ENCODE measurements around the gene ANKRD33. TPM values are rescaled to one million over a fixed set of nuclear protein-coding genes. Genes with fewer than 3 reads are reported as not detected.

The ANKRD33 gene
- total RNA-seq, 1 donor from 2014 or later: not detected

GRCh38 chr12:51860986-51861385 is 26.9 kb upstream of the ANKRD33 start:
- DNase-seq (ENCODE audit: low spot score): no peak

GRCh38 chr12:51862947-51863346 is 25.0 kb upstream of the ANKRD33 start:
- no peak for DNase-seq (ENCODE audit: low spot score)

GRCh38 chr12:51863363-51863932 is 24.5 kb upstream of the ANKRD33 start:
- no peak for DNase-seq (ENCODE audit: low spot score)

- no peak for DNase-seq (ENCODE audit: low spot score)
These were observed 23.7 kb upstream of the ANKRD33 start for GRCh38 chr12:51863933-51864832.

- DNase-seq (ENCODE audit: low spot score): no peak
These were observed 22.9 kb upstream of the ANKRD33 start for GRCh38 chr12:51864833-51865670.

GRCh38 chr12:51865757-51866270 is 22.1 kb upstream of the ANKRD33 start:
- no peak for DNase-seq (ENCODE audit: low spot score)

- no peak for DNase-seq (ENCODE audit: low spot score)
These were observed 21.6 kb upstream of the ANKRD33 start for GRCh38 chr12:51866324-51866723.

GRCh38 chr12:51866762-51867161 is 21.1 kb upstream of the ANKRD33 start:
- DNase-seq (ENCODE audit: low spot score): no peak

- peak; percentile 20 for DNase-seq (ENCODE audit: low spot score)
These were observed 20.5 kb upstream of the ANKRD33 start for GRCh38 chr12:51867371-51867770.

- peak; percentile 71 for DNase-seq (ENCODE audit: low spot score)
These were observed 20.0 kb upstream of the ANKRD33 start for GRCh38 chr12:51867796-51868428.

GRCh38 chr12:51868821-51869495 is 18.9 kb upstream of the ANKRD33 start:
- peak; percentile 89 for DNase-seq (ENCODE audit: low spot score)

GRCh38 chr12:51869496-51869865 is 18.4 kb upstream of the ANKRD33 start:
- DNase-seq (ENCODE audit: low spot score): peak; percentile 82

- peak; percentile 60 for DNase-seq (ENCODE audit: low spot score)
These were observed 18.0 kb upstream of the ANKRD33 start for GRCh38 chr12:51869931-51870330.

- peak; percentile 16 for DNase-seq (ENCODE audit: low spot score)
These were observed 17.4 kb upstream of the ANKRD33 start for GRCh38 chr12:51870504-51870903.

GRCh38 chr12:51871126-51871525 is 16.8 kb upstream of the ANKRD33 start:
- DNase-seq (ENCODE audit: low spot score): peak; percentile 88

GRCh38 chr12:51871918-51872688 is 15.8 kb upstream of the ANKRD33 start:
- peak; percentile 9 for DNase-seq (ENCODE audit: low spot score)

GRCh38 chr12:51872689-51872981 is 15.3 kb upstream of the ANKRD33 start:
- DNase-seq (ENCODE audit: low spot score): no peak

- DNase-seq (ENCODE audit: low spot score): peak; percentile 77
These were observed 14.5 kb upstream of the ANKRD33 start for GRCh38 chr12:51873251-51873994.

GRCh38 chr12:51874000-51874399 is 13.9 kb upstream of the ANKRD33 start:
- DNase-seq (ENCODE audit: low spot score): no peak

Data from mesenteric fat pad (tissue), 1 donor.